Stimulated activated effector memory CD8-positive, alpha-beta T cell treated with anti-CD3 and anti-CD28 coated beads, Interleukin-12 subunit alpha, Interleukin-12 subunit beta, amount 100 ng/mL, for 72 hours (primary cell): ENCODE measurements around the gene CHAC1.

Source experiments
- ATAC-seq: fragments of 150-1000 bp; cut with Tn5 transposase; 2 replicates; pipeline ENCODE4 v1.10.0; 2021
- DNase-seq, 2 donors: peaks; one replicate each; pipeline ENCODE4 v3.0.0; 2021 to 2022; ENCODE audit warnings: low spot score in 2 of 2
- H3K27ac Mint-ChIP-seq: one replicate; pipeline ENCODE4 v1.8.0; 2022; ENCODE audit warnings: mild to moderate bottlenecking, mixed read lengths
- H3K36me3 Mint-ChIP-seq: one replicate; pipeline ENCODE4 v1.8.0; 2022; ENCODE audit warnings: mild to moderate bottlenecking, mixed read lengths
- H3K4me1 Mint-ChIP-seq: one replicate; pipeline ENCODE4 v1.8.0; 2022; ENCODE audit warnings: mixed read lengths
- H3K4me3 Mint-ChIP-seq: one replicate; pipeline ENCODE4 v1.8.0; 2022; ENCODE audit warnings: mild to moderate bottlenecking, mixed read lengths
- H3K9me3 Mint-ChIP-seq: one replicate; pipeline ENCODE4 v1.8.0; 2022; ENCODE audit warnings: mixed read lengths

The CHAC1 gene

GRCh38 chr15:40917585-40917984 lies 35.7 kb upstream of the CHAC1 start:
- Mint-ChIP-seq H3K36me3 (no peaks in the 10 kb centered on the region), H3K27ac (no peak overlapping the region), H3K9me3 (no peaks in the 10 kb centered on the region), H3K4me1 (no peaks in the 10 kb centered on the region), H3K4me3 (no peak overlapping the region)
- ATAC-seq (no peak), DNase-seq (no peak)

- Mint-ChIP-seq H3K36me3 (no peaks in the 10 kb centered on the region), H3K9me3 (no peaks in the 10 kb centered on the region), H3K4me1 (no peaks in the 10 kb centered on the region), H3K27ac (no peak overlapping the region), H3K4me3 (no peak overlapping the region)
- DNase-seq (no peak), ATAC-seq (no peak)
Measured at GRCh38 chr15:40918146-40918798, 35.0 kb upstream of the CHAC1 start.

- H3K4me3 Mint-ChIP-seq = no peak overlapping the region
- no peaks in the 10 kb centered on the region for H3K4me1 Mint-ChIP-seq
- ATAC-seq (no peak), DNase-seq (no peak)
- H3K27ac Mint-ChIP-seq = no peak overlapping the region
- no peaks in the 10 kb centered on the region for H3K9me3 Mint-ChIP-seq
- H3K36me3 Mint-ChIP-seq = no peaks in the 10 kb centered on the region
Measured at GRCh38 chr15:40918799-40919392, 34.4 kb upstream of the CHAC1 start.

- Mint-ChIP-seq H3K4me1 (peaks cover 11% of the 10 kb centered on the region), H3K4me3 (no peak overlapping the region), H3K36me3 (peaks cover 3% of the 10 kb centered on the region), H3K9me3 (no peaks in the 10 kb centered on the region), H3K27ac (no peak overlapping the region)
- no peak for DNase-seq
- ATAC-seq = no peak
Measured at GRCh38 chr15:40921949-40922607, 31.2 kb upstream of the CHAC1 start.

- Mint-ChIP-seq H3K4me1 (peaks cover 14% of the 10 kb centered on the region), H3K4me3 (no peak overlapping the region)
- ATAC-seq = no peak
Measured at GRCh38 chr15:40922608-40923005, 30.7 kb upstream of the CHAC1 start.

GRCh38 chr15:40923551-40923950 lies 29.7 kb upstream of the CHAC1 start:
- no peak overlapping the region for H3K4me3 Mint-ChIP-seq
- no peak overlapping the region for H3K27ac Mint-ChIP-seq
- no peak for ATAC-seq
- peaks cover 7% of the 10 kb centered on the region for H3K36me3 Mint-ChIP-seq
- DNase-seq = no peak
- H3K9me3 Mint-ChIP-seq = no peaks in the 10 kb centered on the region
- H3K4me1 Mint-ChIP-seq = peaks cover 16% of the 10 kb centered on the region

More at GRCh38 chr15:40922608-40923005, 30.7 kb upstream of the CHAC1 start:
- Mint-ChIP-seq H3K27ac (no peak overlapping the region), H3K36me3 (peaks cover 7% of the 10 kb centered on the region), H3K9me3 (no peaks in the 10 kb centered on the region)
- no peak for DNase-seq

- H3K9me3 Mint-ChIP-seq = no peaks in the 10 kb centered on the region
- ATAC-seq (no peak), DNase-seq (no peak)
- peaks cover 35% of the 10 kb centered on the region for H3K4me1 Mint-ChIP-seq
- peak overlapping the region; percentile 72 for H3K4me3 Mint-ChIP-seq
- H3K36me3 Mint-ChIP-seq = peaks cover 7% of the 10 kb centered on the region
- H3K27ac Mint-ChIP-seq = no peak overlapping the region
Measured at GRCh38 chr15:40925495-40925862, 27.8 kb upstream of the CHAC1 start.

GRCh38 chr15:40925863-40926658 lies 27.2 kb upstream of the CHAC1 start:
- DNase-seq (no peak), ATAC-seq (peak; percentile 3)
- Mint-ChIP-seq H3K36me3 (peaks cover 7% of the 10 kb centered on the region), H3K9me3 (no peaks in the 10 kb centered on the region), H3K27ac (no peak overlapping the region), H3K4me3 (peak overlapping the region; percentile 72), H3K4me1 (peaks cover 41% of the 10 kb centered on the region)

- ATAC-seq (no peak), DNase-seq (no peak)
- no peak overlapping the region for H3K27ac Mint-ChIP-seq
- H3K9me3 Mint-ChIP-seq = no peaks in the 10 kb centered on the region
- H3K36me3 Mint-ChIP-seq = peaks cover 7% of the 10 kb centered on the region
- H3K4me1 Mint-ChIP-seq = peaks cover 46% of the 10 kb centered on the region
- H3K4me3 Mint-ChIP-seq = peak overlapping the region; percentile 72
Measured at GRCh38 chr15:40926659-40927494, 26.4 kb upstream of the CHAC1 start.

- ATAC-seq (no peak), DNase-seq (no peak)
- no peak overlapping the region for H3K27ac Mint-ChIP-seq
- peaks cover 52% of the 10 kb centered on the region for H3K4me1 Mint-ChIP-seq
- no peaks in the 10 kb centered on the region for H3K9me3 Mint-ChIP-seq
- H3K4me3 Mint-ChIP-seq = peak overlapping the region; percentile 72
- H3K36me3 Mint-ChIP-seq = peaks cover 7% of the 10 kb centered on the region
Measured at GRCh38 chr15:40927495-40927872, 25.8 kb upstream of the CHAC1 start.

GRCh38 chr15:40927873-40928806 lies 25.1 kb upstream of the CHAC1 start:
- Mint-ChIP-seq H3K4me3 (peak overlapping the region; percentile 72), H3K36me3 (peaks cover 7% of the 10 kb centered on the region), H3K4me1 (peaks cover 52% of the 10 kb centered on the region), H3K9me3 (no peaks in the 10 kb centered on the region), H3K27ac (no peak overlapping the region)
- ATAC-seq = peak; percentile 1
- peak in 1 of 2 donors; percentile 56 for DNase-seq

- Mint-ChIP-seq H3K4me3 (peak within 1 kb of the TSS; percentile 72), H3K36me3 (peaks cover 7% of the 10 kb centered on the region), H3K27ac (no peak within 1 kb of the TSS)
Measured at GRCh38 chr15:40928821-40929659, 24.2 kb upstream of the CHAC1 start, which contains the start of gene DLL4. Gene DLL4 (plus strand): TSS chr15:40929340. CDS start chr15:40929669, 329 bp downstream.

More at GRCh38 chr15:40928821-40929659, 24.2 kb upstream of the CHAC1 start, which contains the start of gene DLL4:
- DNase-seq = peak in 1 of 2 donors; percentile 65
- peaks cover 52% of the 10 kb centered on the region for H3K4me1 Mint-ChIP-seq
- H3K9me3 Mint-ChIP-seq = no peaks in the 10 kb centered on the region
- ATAC-seq = peak; percentile 53
